Neuronal stem cell (in vitro differentiated cells): Measurements from ENCODE around the gene SPRTN.

Experiments
- DNase-seq: peaks from one replicate; pipeline ENCODE4 v3.0.0-alpha.2; 2013; ENCODE audit warnings: low spot score
- H2AFZ ChIP-seq: one replicate; pipeline ENCODE4 v1.6.1; 2013; ENCODE audit warnings: mild to moderate bottlenecking, low read length, inconsistent platforms
- H2AK5ac ChIP-seq: 2 replicates; pipeline ENCODE4 v1.6.1; 2013; ENCODE audit warnings: low read depth, mild to moderate bottlenecking, inconsistent platforms, low read length, moderate library complexity, mixed read lengths
- H2BK120ac ChIP-seq: 2 replicates; pipeline ENCODE4 v1.6.1; 2013; ENCODE audit warnings: low read depth, mild to moderate bottlenecking, inconsistent platforms, low read length, moderate library complexity, mixed read lengths
- H2BK12ac ChIP-seq: one replicate; pipeline ENCODE4 v1.6.1; 2013; ENCODE audit warnings: low read length, inconsistent platforms
- H2BK15ac ChIP-seq: 2 replicates; pipeline ENCODE4 v1.6.1; 2013; ENCODE audit warnings: mild to moderate bottlenecking, low read length, inconsistent platforms, mixed read lengths
- H2BK5ac ChIP-seq: one replicate; pipeline ENCODE4 v1.6.1; 2013; ENCODE audit warnings: inconsistent platforms, mild to moderate bottlenecking, low read length, moderate library complexity
- H3K14ac ChIP-seq: one replicate; pipeline ENCODE4 v1.6.1; 2013; ENCODE audit warnings: low read length, inconsistent platforms
- H3K18ac ChIP-seq: 2 replicates; pipeline ENCODE4 v1.6.1; 2013; ENCODE audit warnings: low read length, inconsistent platforms
- H3K23ac ChIP-seq: 2 replicates; pipeline ENCODE4 v1.6.1; 2013; ENCODE audit warnings: low read depth, mild to moderate bottlenecking, mixed read lengths, low read length, inconsistent platforms; ENCODE audit not compliant: poor library complexity
- H3K27ac ChIP-seq: replicated peaks from 3 replicates; pipeline ENCODE4 v1.5.1; 2013; ENCODE audit warnings: low read length, inconsistent platforms
- H3K27me3 ChIP-seq, 3 experiments: 2 replicates each; pipeline ENCODE4 v1.6.1; 2013; ENCODE audit warnings: low read length in 3 of 3, mild to moderate bottlenecking in 2 of 3, inconsistent platforms in 1 of 3, low read depth in 1 of 3, mixed read lengths in 1 of 3, moderate library complexity in 1 of 3; ENCODE audit not compliant: control insufficient read depth in 3 of 3, insufficient read depth in 3 of 3
- H3K36me3 ChIP-seq, 2 donors: replicated peaks in 1 of 2; 2 replicates each; pipeline ENCODE4 v1.6.1; 2013; ENCODE audit warnings: low read length in 2 of 2; ENCODE audit not compliant: control insufficient read depth in 2 of 2, insufficient read depth in 2 of 2
- H3K4ac ChIP-seq: 2 replicates; pipeline ENCODE4 v1.6.1; 2013; ENCODE audit warnings: inconsistent platforms, mild to moderate bottlenecking, low read length, moderate library complexity
- H3K4me1 ChIP-seq, 2 donors: 1 replicate in 1 of 2; 2 replicates in 1 of 2; pipeline ENCODE4 v1.6.1; 2013; ENCODE audit warnings: low read length in 2 of 2, low read depth in 1 of 2; ENCODE audit not compliant: control insufficient read depth in 2 of 2, insufficient read depth in 1 of 2
- H3K4me2 ChIP-seq: one replicate; pipeline ENCODE4 v1.6.1; 2013; ENCODE audit warnings: mild to moderate bottlenecking, low read length, inconsistent platforms; ENCODE audit not compliant: insufficient read depth, poor library complexity, severe bottlenecking
- H3K4me3 ChIP-seq, 2 donors: 2 replicates each; pipeline ENCODE4 v1.5.1; 2013; ENCODE audit warnings: low read length in 2 of 2, mild to moderate bottlenecking in 2 of 2, inconsistent platforms in 1 of 2, moderate library complexity in 1 of 2
- H3K79me1 ChIP-seq: one replicate; pipeline ENCODE4 v1.6.1; 2013; ENCODE audit warnings: low read depth, mild to moderate bottlenecking, inconsistent platforms, low read length, moderate library complexity
- H3K9ac ChIP-seq: one replicate; pipeline ENCODE4 v1.6.1; 2013; ENCODE audit warnings: mild to moderate bottlenecking, low read depth, low read length, inconsistent platforms; ENCODE audit not compliant: poor library complexity
- H3K9me3 ChIP-seq, 2 donors: replicated peaks in 1 of 2; 2 replicates each; pipeline versions ENCODE3 to v1.6.1; 2013; ENCODE audit warnings: low read length in 2 of 2, mild to moderate bottlenecking in 2 of 2, inconsistent platforms in 1 of 2, low read depth in 1 of 2, mixed read lengths in 1 of 2, moderate library complexity in 1 of 2; ENCODE audit not compliant: control insufficient read depth in 2 of 2, insufficient read depth in 1 of 2
- H4K8ac ChIP-seq: one replicate; pipeline ENCODE4 v1.6.1; 2013; ENCODE audit warnings: low read depth, mild to moderate bottlenecking, inconsistent platforms, low read length, moderate library complexity
- H4K91ac ChIP-seq: one replicate; pipeline ENCODE4 v1.6.1; 2013; ENCODE audit warnings: low read length, low read depth, mild to moderate bottlenecking, inconsistent platforms; ENCODE audit not compliant: poor library complexity
- WGBS, 2 donors: extraction: QIAGEN DNeasy Blood & Tissue Kit; methylation state at CpG; one replicate each; pipeline ENCODE4 v1.1.7; 2013; ENCODE audit warnings: missing lambda C conversion rate in 2 of 2, mixed read lengths in 1 of 2; ENCODE audit not compliant: insufficient read length in 2 of 2, insufficient replicate concordance in 1 of 2; ENCODE audit errors: extremely low coverage in 2 of 2; 5-methylcytosine and 5-hydroxymethylcytosine counted together

The SPRTN gene

DNA sequence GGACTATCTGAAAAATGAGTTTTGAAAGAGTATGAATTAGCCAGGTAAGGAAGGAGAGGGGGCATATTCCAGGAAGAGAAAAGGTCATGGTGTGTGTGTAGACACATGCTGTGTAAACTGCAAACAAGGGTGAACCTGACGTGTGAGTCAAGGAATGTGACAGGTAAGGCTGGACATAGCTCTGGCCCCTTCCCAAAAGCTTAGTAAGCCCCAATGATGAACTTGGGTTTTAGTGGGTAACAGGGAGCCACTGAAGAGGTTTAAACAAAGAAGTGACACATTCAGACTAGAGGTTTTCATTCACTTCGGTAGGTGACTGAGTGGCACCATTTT, 47.3 kb downstream of the SPRTN start:
- Histone ChIP-seq H3K36me3 (no peaks in the 10 kb centered on the region), H4K91ac (no peak overlapping the region), H2BK5ac (no peak overlapping the region), H3K18ac (no peak overlapping the region), H3K27me3 (no peaks in the 10 kb centered on the region), H2BK15ac (no peak overlapping the region), H2AFZ (no peak overlapping the region), H3K4me2 (no peak overlapping the region), H2BK12ac (no peak overlapping the region), H3K9me3 (no peaks in the 10 kb centered on the region), H3K79me1 (no peaks in the 10 kb centered on the region), H3K4me3 (no peak overlapping the region), H3K27ac (no peak overlapping the region), H4K8ac (no peak overlapping the region), H2BK120ac (no peak overlapping the region), H3K4ac (no peak overlapping the region), H3K14ac (no peak overlapping the region), H3K23ac (no peak overlapping the region), H2AK5ac (no peak overlapping the region), H3K4me1 (no peaks in the 10 kb centered on the region), H3K9ac (no peak overlapping the region)
- no peak for DNase-seq
- no CpG with 5 or more reads among the region's 2 CpGs for WGBS, 2 donors

- Histone ChIP-seq H4K8ac (no peak overlapping the region), H3K9ac (no peak overlapping the region), H2BK120ac (no peak overlapping the region), H3K4me3 (no peak overlapping the region), H3K4me1 (no peaks in the 10 kb centered on the region), H2AFZ (no peak overlapping the region), H3K4me2 (no peak overlapping the region), H3K14ac (no peak overlapping the region), H3K4ac (no peak overlapping the region), H3K27me3 (no peaks in the 10 kb centered on the region), H2BK15ac (no peak overlapping the region), H3K79me1 (no peaks in the 10 kb centered on the region), H3K36me3 (no peaks in the 10 kb centered on the region), H2BK12ac (no peak overlapping the region), H4K91ac (no peak overlapping the region), H3K27ac (no peak overlapping the region), H3K23ac (no peak overlapping the region), H3K9me3 (no peaks in the 10 kb centered on the region), H2BK5ac (no peak overlapping the region), H3K18ac (no peak overlapping the region), H2AK5ac (no peak overlapping the region)
- DNase-seq = no peak
These were observed 48.4 kb downstream of the SPRTN start for GRCh38 chr1:231386466-231386865.

- H2BK5ac ChIP-seq = no peak overlapping the region
- H2BK12ac ChIP-seq = no peak overlapping the region
- no peak overlapping the region for H4K91ac ChIP-seq
- H3K4me3 ChIP-seq = no peak overlapping the region
- H2AFZ ChIP-seq = no peak overlapping the region
- WGBS, 2 donors = no CpG with 5 or more reads among the region's 5 CpGs
- H3K14ac ChIP-seq = no peak overlapping the region
- DNase-seq = no peak
- no peak overlapping the region for H3K9ac ChIP-seq
- no peak overlapping the region for H4K8ac ChIP-seq
- no peak overlapping the region for H3K27ac ChIP-seq
- no peaks in the 10 kb centered on the region for H3K36me3 ChIP-seq
- no peaks in the 10 kb centered on the region for H3K27me3 ChIP-seq
- H3K23ac ChIP-seq = no peak overlapping the region
- no peak overlapping the region for H3K18ac ChIP-seq
- no peak overlapping the region for H2AK5ac ChIP-seq
- no peaks in the 10 kb centered on the region for H3K9me3 ChIP-seq
- no peaks in the 10 kb centered on the region for H3K4me1 ChIP-seq
- H3K4ac ChIP-seq = no peak overlapping the region
- H3K4me2 ChIP-seq = no peak overlapping the region
- no peak overlapping the region for H2BK15ac ChIP-seq
- no peak overlapping the region for H2BK120ac ChIP-seq
- no peaks in the 10 kb centered on the region for H3K79me1 ChIP-seq
These were observed 49.9 kb downstream of the SPRTN start for GRCh38 chr1:231387770-231388669.

- no peak overlapping the region for H2AK5ac ChIP-seq
- peaks cover 0 to under 1% of the 10 kb centered on the region in 2 donors for H3K4me1 ChIP-seq
- H3K23ac ChIP-seq = no peak overlapping the region
- H3K9ac ChIP-seq = no peak overlapping the region
- H2BK15ac ChIP-seq = no peak overlapping the region
- H4K91ac ChIP-seq = no peak overlapping the region
- H3K79me1 ChIP-seq = no peaks in the 10 kb centered on the region
- no peak overlapping the region for H2BK12ac ChIP-seq
- H3K14ac ChIP-seq = no peak overlapping the region
- no peak overlapping the region for H4K8ac ChIP-seq
- no peak overlapping the region for H3K18ac ChIP-seq
- no peak overlapping the region for H2BK120ac ChIP-seq
- H3K4me3 ChIP-seq = no peak overlapping the region
- no peaks in the 10 kb centered on the region for H3K36me3 ChIP-seq
- no peak overlapping the region for H3K4me2 ChIP-seq
- H3K4ac ChIP-seq = no peak overlapping the region
- WGBS, 2 donors = no CpG with 5 or more reads among the region's 2 CpGs
- DNase-seq = no peak
- no peaks in the 10 kb centered on the region for H3K27me3 ChIP-seq
- H3K27ac ChIP-seq = no peak overlapping the region
- H2AFZ ChIP-seq = no peak overlapping the region
- no peaks in the 10 kb centered on the region for H3K9me3 ChIP-seq
- H2BK5ac ChIP-seq = no peak overlapping the region
These were observed 52.0 kb downstream of the SPRTN start for GRCh38 chr1:231390071-231390470.
